Large intestine (tissue), 3 donors: ENCODE measurements around the gene RGS6. TPM values are rescaled to one million over a fixed set of nuclear protein-coding genes. Genes with fewer than 3 reads are reported as not detected.

ENCODE experiments used
- DNase-seq, 2 donors: peaks; one replicate each; pipeline versions ENCODE4 v3.0.0 to v3.0.0-alpha.2; 2013
- H3K27ac ChIP-seq: one replicate; pipeline ENCODE4 v1.5.1; 2013; ENCODE audit warnings: low read length
- H3K27me3 ChIP-seq: 2 replicates; pipeline ENCODE4 v1.6.1; 2013; ENCODE audit warnings: low read length; ENCODE audit not compliant: control insufficient read depth, insufficient read depth
- H3K36me3 ChIP-seq: 2 replicates; pipeline ENCODE4 v1.6.1; 2013; ENCODE audit warnings: low read length; ENCODE audit not compliant: control insufficient read depth, insufficient read depth
- H3K4me1 ChIP-seq: one replicate; pipeline ENCODE4 v1.6.1; 2013; ENCODE audit warnings: low read length; ENCODE audit not compliant: control insufficient read depth, insufficient read depth
- H3K4me3 ChIP-seq: one replicate; pipeline ENCODE4 v1.5.1; 2013; ENCODE audit warnings: low read length
- H3K9me3 ChIP-seq: one replicate; pipeline ENCODE4 v1.6.1; 2013; ENCODE audit warnings: mild to moderate bottlenecking, low read depth, low read length, moderate library complexity; ENCODE audit not compliant: control insufficient read depth
- WGBS: methylation state at CpG from one replicate; pipeline ENCODE4 v1.1.5; 2013; ENCODE audit warnings: low lambda C conversion rate; ENCODE audit not compliant: insufficient coverage; 5-methylcytosine and 5-hydroxymethylcytosine counted together
- polyA plus RNA-seq: library from polyadenylated mRNA; unstranded; fragments of 120-200 nt; gene quantifications from one replicate; pipeline ENCODE4 v1.2.1, GENCODE V29; 2013

Gene RGS6
- polyA plus RNA-seq, 1 donor, result 2.7 TPM

DNA sequence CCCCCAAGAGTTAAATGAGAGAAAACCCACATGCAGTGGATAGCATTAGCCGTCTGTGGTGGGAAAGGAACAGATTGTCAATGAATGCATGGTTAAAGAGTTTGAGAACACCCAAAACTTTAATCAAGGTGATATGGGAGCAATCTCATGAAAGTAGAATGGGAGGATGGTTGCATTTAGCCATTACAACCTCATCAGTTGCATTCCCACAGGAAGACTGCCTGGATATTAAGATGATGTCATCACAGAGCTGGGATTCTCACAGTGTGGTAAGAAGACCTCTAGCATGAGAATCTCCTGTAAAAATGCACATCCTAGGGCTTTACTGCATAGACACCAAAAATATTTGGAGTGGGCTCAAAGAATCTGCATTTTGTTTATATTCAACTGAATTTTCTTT, 284.9 kb downstream of the RGS6 start:
- no peak overlapping the region for H3K4me3 ChIP-seq
- no peaks in the 10 kb centered on the region for H3K36me3 ChIP-seq
- WGBS, result no CpG with 5 or more reads among the region's 1 CpG
- no peaks in the 10 kb centered on the region for H3K27me3 ChIP-seq
- no peak for DNase-seq
- no peaks in the 10 kb centered on the region for H3K9me3 ChIP-seq
- H3K4me1 ChIP-seq, result no peaks in the 10 kb centered on the region
- no peak overlapping the region for H3K27ac ChIP-seq

DNA sequence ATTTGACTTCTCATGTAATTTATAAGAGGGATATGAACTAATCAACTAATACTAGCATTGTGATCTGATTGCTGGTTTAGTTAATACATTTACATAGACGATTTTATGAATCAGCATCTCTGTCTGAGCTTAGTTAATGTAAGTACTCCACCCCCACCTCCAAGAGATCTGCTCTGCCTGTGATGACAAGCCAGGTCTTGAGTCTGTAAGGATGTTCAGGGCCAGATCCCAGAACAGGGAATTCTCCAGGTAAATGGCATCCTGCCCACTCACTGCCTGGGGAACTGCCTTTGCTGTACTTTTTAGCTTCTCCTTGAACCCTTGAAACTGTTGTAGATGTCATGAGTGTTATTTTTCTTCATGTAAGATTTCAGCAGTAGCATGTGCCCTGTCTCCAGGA, 289.8 kb downstream of the RGS6 start:
- Histone ChIP-seq H3K4me1 (no peaks in the 10 kb centered on the region), H3K27me3 (no peaks in the 10 kb centered on the region), H3K27ac (no peak overlapping the region), H3K4me3 (no peak overlapping the region), H3K36me3 (no peaks in the 10 kb centered on the region), H3K9me3 (no peaks in the 10 kb centered on the region)
- no peak for DNase-seq
- no CpG with 5 or more reads among the region's 1 CpG for WGBS

DNA sequence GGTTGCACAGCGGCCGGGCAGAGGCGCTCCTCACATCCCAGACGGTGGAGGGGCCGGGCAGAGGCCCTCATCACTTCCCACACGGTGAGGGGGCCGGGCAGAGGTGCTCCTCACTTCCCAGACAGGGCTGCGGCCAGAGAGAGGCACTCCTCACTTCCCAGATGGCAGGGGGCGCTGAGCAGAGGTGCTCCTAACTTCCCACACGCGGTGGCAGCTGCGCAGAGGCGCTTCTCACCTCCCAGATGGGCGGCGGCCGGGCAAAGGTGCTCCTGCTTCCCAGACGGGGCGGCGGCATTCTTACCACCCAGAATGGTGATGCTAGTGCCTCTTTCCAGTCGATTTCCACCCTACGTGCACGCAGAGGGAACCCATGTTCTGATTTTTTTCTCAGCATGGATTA, 304.4 kb downstream of the RGS6 start:
- Histone ChIP-seq H3K27me3 (no peaks in the 10 kb centered on the region), H3K9me3 (no peaks in the 10 kb centered on the region), H3K4me3 (no peak overlapping the region), H3K27ac (no peak overlapping the region), H3K4me1 (no peaks in the 10 kb centered on the region), H3K36me3 (no peaks in the 10 kb centered on the region)
- WGBS, result 94% methylated on average over 3 of the region's 22 CpGs
- no peak for DNase-seq

DNA sequence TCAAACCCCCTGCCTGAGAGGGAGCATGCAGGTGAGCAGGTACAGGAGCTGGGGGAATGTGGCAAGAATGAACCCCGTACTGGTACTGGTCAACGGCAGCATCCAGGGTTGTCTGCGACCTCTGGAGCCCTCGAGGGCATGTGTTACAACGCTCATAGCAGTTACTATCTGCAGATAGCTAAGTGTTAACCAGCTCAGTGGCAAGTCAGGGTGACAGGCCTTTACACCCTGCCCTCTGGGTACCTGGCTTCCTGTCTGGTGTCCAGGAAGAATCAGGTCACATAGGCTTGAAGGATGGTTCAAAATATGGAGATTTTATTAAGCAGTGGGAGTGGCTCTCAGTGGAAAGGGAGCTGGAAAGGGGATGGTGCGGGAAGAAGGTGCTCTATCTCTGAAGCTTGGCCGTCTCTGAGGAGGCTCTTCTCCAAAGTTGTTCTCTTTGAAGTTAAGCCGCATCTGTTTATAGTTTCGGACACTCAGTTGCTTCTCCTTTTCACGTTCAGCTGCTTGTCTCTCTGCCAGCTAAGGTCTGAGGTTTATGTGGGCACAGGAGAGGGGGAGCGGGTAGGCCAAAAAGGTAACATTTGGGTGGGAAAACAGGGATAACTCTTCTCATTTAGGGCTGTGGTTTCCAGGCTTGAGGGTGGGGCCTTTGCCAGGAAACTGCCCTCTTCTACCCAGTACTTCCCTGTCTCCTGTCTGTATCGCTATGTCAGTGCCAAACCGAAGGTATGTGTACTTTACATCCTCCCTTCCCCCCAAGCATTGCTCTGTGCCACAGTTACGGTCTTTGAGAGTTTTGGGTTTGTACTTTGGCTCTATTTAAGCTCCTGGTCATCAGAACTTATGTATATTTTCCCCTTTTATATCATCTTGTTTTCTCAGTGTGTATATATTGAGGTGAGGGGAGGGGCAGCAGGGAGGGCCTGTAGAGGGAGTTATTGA, 305.8 kb downstream of the RGS6 start:
- H3K9me3 ChIP-seq, result no peaks in the 10 kb centered on the region
- H3K4me3 ChIP-seq, result no peak overlapping the region
- no peak for DNase-seq
- H3K36me3 ChIP-seq, result no peaks in the 10 kb centered on the region
- H3K27ac ChIP-seq, result no peak overlapping the region
- H3K27me3 ChIP-seq, result no peaks in the 10 kb centered on the region
- 100% methylated on average over 1 of the region's 14 CpGs for WGBS
- H3K4me1 ChIP-seq, result no peaks in the 10 kb centered on the region

DNA sequence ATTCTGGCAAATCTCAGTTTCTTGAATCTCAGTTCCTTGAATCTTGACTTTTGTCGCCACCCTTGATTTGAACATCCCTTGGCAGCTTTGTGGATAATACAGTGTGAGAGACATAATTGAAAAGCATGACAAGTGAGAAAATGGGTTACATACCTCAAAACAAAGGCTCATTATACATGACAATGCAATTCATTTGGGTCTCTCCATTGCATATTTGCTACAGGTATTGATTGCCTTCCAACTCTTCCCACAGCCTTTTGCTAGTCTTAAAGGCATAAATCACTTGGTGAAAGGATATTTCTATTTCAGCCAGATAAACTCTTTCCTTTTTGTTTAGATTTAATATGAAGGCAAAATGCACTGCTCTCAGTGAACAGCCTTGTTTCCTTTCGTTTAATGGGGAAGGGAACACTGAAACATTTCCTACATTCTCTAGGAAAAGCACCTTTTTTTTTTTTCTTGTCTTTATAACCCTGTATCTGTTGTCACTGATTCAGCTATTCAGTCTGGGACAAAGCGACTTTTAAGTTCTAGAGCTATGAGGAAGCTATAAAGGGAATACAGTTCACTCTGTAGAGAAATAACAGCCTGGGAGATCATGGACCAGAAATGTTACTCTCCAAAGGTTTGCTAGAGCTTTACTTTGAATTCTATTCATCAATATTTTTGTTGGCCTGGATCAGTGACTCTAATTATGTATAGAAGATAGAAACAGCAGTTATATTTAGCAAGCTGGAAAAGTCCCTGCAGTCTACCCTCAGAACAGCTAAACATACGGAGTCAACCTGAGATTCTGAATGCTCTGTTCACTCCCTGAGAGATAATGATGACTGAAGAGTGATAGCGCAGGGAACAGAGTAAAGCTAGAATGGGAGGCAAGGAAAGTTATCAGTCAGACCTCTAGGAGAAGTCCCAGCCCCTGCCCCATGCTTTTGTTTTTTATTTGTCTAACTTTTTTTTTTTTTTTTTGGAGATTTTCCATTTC, 311.4 kb downstream of the RGS6 start:
- Histone ChIP-seq H3K4me3 (no peak overlapping the region), H3K27me3 (no peaks in the 10 kb centered on the region), H3K27ac (no peak overlapping the region), H3K36me3 (no peaks in the 10 kb centered on the region), H3K4me1 (no peaks in the 10 kb centered on the region), H3K9me3 (no peaks in the 10 kb centered on the region)
- 58% methylated on average over 3 of the region's 5 CpGs for WGBS
- no peak for DNase-seq

DNA sequence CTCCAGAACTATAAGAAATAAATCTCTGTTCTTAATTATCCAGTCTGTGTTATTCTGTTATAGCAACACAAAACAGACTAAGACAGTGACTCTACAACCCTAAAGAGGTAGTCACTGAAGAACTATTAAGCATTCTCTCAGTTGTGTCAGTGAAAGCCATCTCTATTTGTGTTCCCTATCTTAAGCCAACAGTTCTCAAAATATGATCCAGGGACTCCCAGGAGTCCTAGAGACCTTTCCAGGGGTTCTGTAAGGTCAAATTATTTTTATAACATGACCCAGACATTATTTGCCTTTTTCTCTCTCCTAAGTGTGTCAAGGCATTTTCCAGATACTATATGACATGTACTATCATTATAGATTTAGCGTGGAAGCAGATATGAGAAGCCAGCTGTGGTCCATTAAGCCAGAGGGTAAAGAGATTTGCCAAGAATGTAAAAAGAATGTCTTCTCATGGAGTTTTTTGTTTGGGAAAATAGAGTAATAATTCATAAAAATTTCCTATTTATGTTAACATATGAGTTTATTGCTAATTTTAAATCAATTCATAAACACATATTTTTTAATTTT, 315.8 kb downstream of the RGS6 start:
- H3K4me1 ChIP-seq, result no peaks in the 10 kb centered on the region
- H3K27me3 ChIP-seq, result no peaks in the 10 kb centered on the region
- WGBS, result 60% methylated on average over 1 of the region's 1 CpG
- H3K9me3 ChIP-seq, result no peaks in the 10 kb centered on the region
- no peak overlapping the region for H3K27ac ChIP-seq
- no peaks in the 10 kb centered on the region for H3K36me3 ChIP-seq
- no peak overlapping the region for H3K4me3 ChIP-seq
- no peak for DNase-seq

DNA sequence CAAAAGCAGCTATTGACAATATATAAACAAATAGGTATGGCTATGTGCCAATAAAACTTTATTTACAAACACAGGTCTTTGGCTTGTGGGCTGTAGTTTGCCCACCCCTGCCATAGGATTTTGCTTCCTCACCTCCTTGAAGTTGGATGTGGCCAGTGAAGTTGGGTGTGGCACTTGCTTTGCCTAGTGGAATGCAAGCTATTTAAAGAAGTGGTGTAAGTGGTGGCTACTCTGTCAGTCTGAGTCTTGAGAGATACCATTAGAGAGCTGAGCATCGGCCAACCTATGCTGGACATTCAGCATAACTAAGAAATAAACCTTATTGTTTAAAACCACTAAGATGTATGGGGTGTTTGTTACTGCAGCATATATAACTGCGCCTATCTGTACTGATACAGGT, 321.3 kb downstream of the RGS6 start:
- no peak for DNase-seq
- no peaks in the 10 kb centered on the region for H3K27me3 ChIP-seq
- H3K4me1 ChIP-seq, result no peaks in the 10 kb centered on the region
- no peaks in the 10 kb centered on the region for H3K36me3 ChIP-seq
- H3K27ac ChIP-seq, result no peak overlapping the region
- no CpG with 5 or more reads among the region's 2 CpGs for WGBS
- H3K4me3 ChIP-seq, result no peak overlapping the region
- H3K9me3 ChIP-seq, result no peaks in the 10 kb centered on the region

DNA sequence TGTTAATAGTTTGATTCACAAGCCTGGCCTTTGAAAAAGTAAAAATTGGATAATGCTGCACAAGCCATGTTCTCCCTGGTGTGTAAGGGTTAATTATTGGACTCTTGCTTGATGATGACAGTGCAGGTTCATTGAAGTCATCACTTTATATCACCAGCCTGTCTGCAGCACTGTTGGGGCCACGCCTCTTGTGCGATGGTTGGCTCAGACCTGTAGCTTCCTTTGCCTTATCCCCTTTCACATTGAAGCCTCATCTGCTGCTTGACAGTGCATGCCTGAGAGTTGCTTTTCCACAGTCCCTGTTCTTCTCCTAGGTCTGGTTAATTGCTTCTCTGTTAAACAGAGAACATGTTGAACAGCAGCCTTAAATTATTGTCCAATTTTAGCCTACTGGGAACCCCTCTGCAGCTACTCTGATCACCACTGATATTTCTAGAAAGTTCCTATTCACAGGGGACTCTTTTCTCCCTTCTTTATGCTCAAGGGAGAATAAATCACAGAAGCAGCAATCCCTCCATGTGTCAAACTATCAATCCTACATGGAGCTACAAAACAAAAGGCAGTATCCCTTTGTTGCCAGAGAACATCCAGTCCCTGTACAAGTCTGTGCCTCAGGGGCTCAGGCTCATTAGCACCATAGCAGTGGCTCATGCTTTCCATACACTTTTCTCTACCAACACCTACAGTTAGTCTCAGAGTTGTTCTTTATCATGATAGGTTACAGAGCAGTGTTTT, 322.1 kb downstream of the RGS6 start:
- Histone ChIP-seq H3K9me3 (no peaks in the 10 kb centered on the region), H3K4me3 (no peak overlapping the region), H3K36me3 (no peaks in the 10 kb centered on the region), H3K27ac (no peak overlapping the region), H3K4me1 (no peaks in the 10 kb centered on the region), H3K27me3 (no peaks in the 10 kb centered on the region)
- DNase-seq, result no peak
- no CpG with 5 or more reads among the region's 2 CpGs for WGBS

DNA sequence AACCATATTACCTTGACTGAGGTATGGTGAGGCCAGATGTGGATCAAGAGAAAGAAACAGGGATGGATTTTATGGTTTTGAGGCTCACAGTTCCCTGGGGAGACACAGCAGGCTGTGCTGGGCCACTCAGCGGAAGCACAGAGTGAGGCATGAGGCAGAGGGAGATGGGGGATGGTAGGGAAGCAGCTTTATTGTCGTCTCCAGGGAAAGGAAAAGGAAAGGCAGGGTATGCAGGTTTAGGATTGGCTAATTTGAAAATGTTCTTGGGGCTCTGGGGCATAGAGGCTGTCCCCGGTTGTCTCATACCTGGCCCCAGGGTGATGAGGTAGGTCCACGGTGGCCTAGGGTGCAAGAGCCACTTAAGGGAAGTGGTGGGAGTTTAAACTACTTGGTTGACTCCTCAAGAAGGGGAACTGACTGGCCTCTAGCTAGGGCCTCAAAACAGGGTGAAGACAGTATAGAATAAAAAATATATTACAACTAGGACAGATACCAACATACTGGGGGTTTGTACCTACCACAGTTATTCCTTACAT, 322.8 kb downstream of the RGS6 start:
- Histone ChIP-seq H3K27ac (no peak overlapping the region), H3K36me3 (no peaks in the 10 kb centered on the region), H3K9me3 (no peaks in the 10 kb centered on the region), H3K4me1 (no peaks in the 10 kb centered on the region), H3K4me3 (no peak overlapping the region), H3K27me3 (no peaks in the 10 kb centered on the region)
- no CpG with 5 or more reads among the region's 4 CpGs for WGBS
- DNase-seq, result no peak
